Esophagus squamous epithelium (tissue), 4 donors: Measurements from ENCODE around the gene TSGA10IP.
"Not testable (repeated sequence)": the region's sequence is repeated elsewhere in the genome, so short reads cannot be mapped to it uniquely, and the experiment has no call there.

ENCODE experiments used
- CTCF ChIP-seq, 6 experiments: fragments of 450-650 bp in 4 of 6; fragments of 200-600 bp in 2 of 6; sonication (generic) in 2 of 6; IDR thresholded peaks; one replicate each; pipeline ENCODE4 v1.5.1; 2016 to 2019; ENCODE audit warnings: antibody characterized with exemption in 6 of 6, mild to moderate bottlenecking in 4 of 6, moderate library complexity in 4 of 6
- POLR2A ChIP-seq, 4 donors: fragments of 450-650 bp; IDR thresholded peaks; one replicate each; pipeline ENCODE4 v1.6.1; 2017; ENCODE audit warnings: antibody characterized with exemption in 4 of 4, mild to moderate bottlenecking in 4 of 4, moderate library complexity in 3 of 4

- TF ChIP-seq CTCF, POLR2A (IDR thresholded peaks at IDR 0.05): not testable (repeated sequence)
Observed at GRCh38 chr11:65950711-65951110, 5.4 kb downstream of the TSGA10IP start.
